K562 (cell line): Measurements from ENCODE around the gene AGFG1. TPM values are rescaled to one million over a fixed set of nuclear protein-coding genes. Genes with fewer than 3 reads are reported as not detected.

ENCODE experiments used
- ATAC-seq: fragments of 200-7000 bp; cut with Tn5 transposase; 3 replicates; pipeline ENCODE4 v1.9.1; 2020; ENCODE audit warnings: moderate library complexity
- BruUV-seq: library from RNA; stranded (reverse); fragments of 400-500 nt; replicated peaks from 2 replicates; lab custom pipeline; 2021; lab: Mats Ljungman, UMichigan
- CTCF ChIA-PET: fragments of 300-600 bp; formaldehyde crosslinking; extraction: SDS; loops from one replicate; lab custom pipeline; 2021; ENCODE audit warnings: low intra/inter-chr PET ratio; lab: Yijun Ruan, JAX
- POLR2A ChIA-PET: fragments of 300-600, 350-650 bp; sonication (Branson Sonifier 250); formaldehyde crosslinking; extraction: SDS; loops from one replicate; lab custom pipeline; 2021; ENCODE audit warnings: antibody characterized with exemption, inconsistent platforms; lab: Yijun Ruan, JAX
- DNase-seq, 4 experiments: peaks; one replicate each; pipeline versions ENCODE4 v3.0.0 to v3.0.0-alpha.2; 2011 to 2018; ENCODE audit warnings: low spot score in 3 of 4, mixed read lengths in 3 of 4; ENCODE audit errors: extremely low read depth in 1 of 4
- FAIRE-seq: peaks from 2 replicates; lab custom pipeline; 2011; peaks lifted over from hg19 to GRCh38; lab: Jason Lieb, UNC
- H2AFZ ChIP-seq: 2 replicates; pipeline ENCODE4 v1.6.0; 2011; ENCODE audit warnings: low read depth, low read length, control low read depth, inconsistent platforms
- H3K27ac ChIP-seq: fragments of 200-600 bp; 3 replicates; pipeline ENCODE4 v1.8.0; 2011; ENCODE audit warnings: low read depth, mild to moderate bottlenecking, control low read depth, inconsistent platforms, low read length, moderate library complexity, mixed read lengths; ENCODE audit errors: extremely low read depth
- H3K27me3 ChIP-seq, 2 experiments: fragments of 300-600 bp in 1 of 2; 2 replicates in 1 of 2; 3 replicates in 1 of 2; pipeline versions ENCODE4 v1.6.0 to v1.8.0; 2011; ENCODE audit warnings: inconsistent platforms in 2 of 2, low read length in 2 of 2, mild to moderate bottlenecking in 1 of 2, mixed read lengths in 1 of 2, moderate library complexity in 1 of 2; ENCODE audit not compliant: control insufficient read depth in 2 of 2, insufficient read depth in 2 of 2
- H3K36me3 ChIP-seq: fragments of 300-600 bp; 3 replicates; pipeline ENCODE4 v1.8.0; 2011; ENCODE audit warnings: mild to moderate bottlenecking, low read length, inconsistent platforms; ENCODE audit not compliant: control insufficient read depth, insufficient read depth
- H3K4me1 ChIP-seq, 2 experiments: fragments of 200-600 bp in 1 of 2; replicated peaks in 1 of 2; 2 replicates in 1 of 2; 3 replicates in 1 of 2; pipeline versions ENCODE4 v1.5.1 to v1.8.0; 2011; ENCODE audit warnings: inconsistent platforms in 2 of 2, low read length in 2 of 2, mild to moderate bottlenecking in 1 of 2, mixed read lengths in 1 of 2, moderate library complexity in 1 of 2; ENCODE audit not compliant: control insufficient read depth in 2 of 2, insufficient read depth in 2 of 2
- H3K4me2 ChIP-seq: 2 replicates; pipeline ENCODE4 v1.6.1; 2011; ENCODE audit warnings: low read length, control low read depth, inconsistent platforms, mixed read lengths; ENCODE audit not compliant: insufficient read depth
- H3K4me3 ChIP-seq: fragments of 200-600 bp; sonication (generic), shearing (Covaris generic); 2 replicates; pipeline ENCODE4 v1.5.1; 2016; ENCODE audit warnings: control low read depth, inconsistent platforms
- H3K79me2 ChIP-seq: fragments of 200-600 bp; 3 replicates; pipeline ENCODE4 v1.8.0; 2011; ENCODE audit warnings: low read length, inconsistent platforms; ENCODE audit not compliant: control insufficient read depth, insufficient read depth
- H3K9ac ChIP-seq, 2 experiments: 2 replicates each; pipeline versions ENCODE4 v1.6.0 to v1.6.1; 2011; ENCODE audit warnings: low read depth in 2 of 2, low read length in 2 of 2, control low read depth in 1 of 2, inconsistent platforms in 1 of 2, mild to moderate bottlenecking in 1 of 2, mixed read lengths in 1 of 2; ENCODE audit not compliant: insufficient read depth in 1 of 2
- H3K9me1 ChIP-seq: one replicate; pipeline ENCODE4 v1.6.0; 2011; ENCODE audit warnings: inconsistent platforms, mild to moderate bottlenecking, low read length, moderate library complexity; ENCODE audit not compliant: control insufficient read depth, insufficient read depth
- H3K9me3 ChIP-seq: replicated peaks from 2 replicates; pipeline ENCODE4 v1.5.1; 2011; ENCODE audit warnings: low read depth, low read length, inconsistent platforms; ENCODE audit not compliant: control insufficient read depth, insufficient read depth
- H4K20me1 ChIP-seq: replicated peaks from 2 replicates; pipeline ENCODE4 v1.6.1; 2011; ENCODE audit warnings: low read length, inconsistent platforms, mixed read lengths; ENCODE audit not compliant: control insufficient read depth, insufficient read depth
- BRF1 ChIP-seq: IDR thresholded peaks from 3 replicates; pipeline ENCODE4 v1.6.1; 2011; ENCODE audit warnings: borderline replicate concordance, mild to moderate bottlenecking; ENCODE audit not compliant: insufficient read length; ENCODE audit errors: extremely low read depth
- CREBBP ChIP-seq: IDR thresholded peaks from one replicate; pipeline ENCODE4 v1.6.1; 2012; ENCODE audit warnings: low read depth, mild to moderate bottlenecking, control low read depth, inconsistent platforms, low read length
- ETV1 ChIP-seq: fragments of 450-650 bp; conservative IDR thresholded peaks from 2 replicates; pipeline ENCODE4 v1.6.1; 2016; ENCODE audit warnings: missing genetic modification characterization, control low read depth, low read depth, missing compliant biosample characterization
- FIP1L1 ChIP-seq: fragments of 200-400 bp; formaldehyde crosslinking; IDR thresholded peaks from 2 replicates; pipeline ENCODE4 v1.6.1; 2018; ENCODE audit warnings: mild to moderate bottlenecking, low read depth, low read length; ENCODE audit not compliant: poor library complexity, severe bottlenecking
- HLTF ChIP-seq: fragments of 450-650 bp; IDR thresholded peaks from 2 replicates; pipeline ENCODE4 v1.6.1; 2016
- NFE2L1 ChIP-seq: fragments of 450-650 bp; IDR thresholded peaks from 2 replicates; pipeline ENCODE4 v1.6.1; 2016; ENCODE audit warnings: missing genetic modification characterization, low read depth, mild to moderate bottlenecking, missing compliant biosample characterization, moderate library complexity, borderline replicate concordance
- ZBTB26 ChIP-seq: fragments of 450-650 bp; formaldehyde crosslinking; IDR thresholded peaks from 2 replicates; pipeline ENCODE4 v1.4.0; 2022; ENCODE audit warnings: missing genetic modification characterization
- ZBTB5 ChIP-seq: fragments of 450-650 bp; IDR thresholded peaks from 2 replicates; pipeline ENCODE4 v1.6.1; 2017; ENCODE audit warnings: antibody characterized with exemption
- ZFP36 ChIP-seq: fragments of 150-350 bp; IDR thresholded peaks from 2 replicates; pipeline ENCODE4 v1.6.1; 2018; ENCODE audit warnings: low read length, low read depth; ENCODE audit not compliant: partially characterized antibody
- ZKSCAN3 ChIP-seq: fragments of 250-450 bp; sonication (Bioruptor Pico); IDR thresholded peaks from 2 replicates; pipeline ENCODE4 v1.4.0; 2020
- ZNF184 ChIP-seq: sonication (generic); formaldehyde crosslinking; IDR thresholded peaks from 2 replicates; pipeline ENCODE4 v1.5.0; 2020; ENCODE audit warnings: missing genetic modification reagents
- ZNF586 ChIP-seq: fragments of 450-650 bp; formaldehyde crosslinking; conservative IDR thresholded peaks from 2 replicates; pipeline ENCODE4 v1.4.0; 2020; ENCODE audit warnings: mild to moderate bottlenecking, moderate library complexity
- WGBS: fragments of 100-300 bp; shearing (Covaris generic); methylation state at CpG from one replicate; pipeline ENCODE4 v1.1.6; 2016; ENCODE audit warnings: low coverage, mixed read lengths; ENCODE audit not compliant: insufficient coverage; ENCODE audit errors: missing lambda C conversion rate; 5-methylcytosine and 5-hydroxymethylcytosine counted together
- in situ Hi-C: fragments of 300-500 bp; cut with MboI; formaldehyde crosslinking; loops from 4 replicates; pipeline ENCODE4 v1.15.0; 2018; ENCODE audit warnings: inconsistent platforms, mixed read lengths
- intact Hi-C: fragments of 100-400 bp; cut with micrococcal nuclease; formaldehyde crosslinking; loops from 2 replicates; pipeline ENCODE4 v1.14.2; 2022
- polyA plus RNA-seq, 8 experiments: library from polyadenylated mRNA; depleted of rRNA in 4 of 8; stranded (reverse) in 5 of 8; unstranded in 3 of 8; fragments of >200 nt; fragmentation: Nextera tagmentation in 2 of 8; fragmentation: Illumina TruSeq in 1 of 8; extraction: Ambion mirVana in 2 of 8; extraction: Trizol in 1 of 8; gene quantifications; 2 replicates each; pipeline versions ENCODE4 v1.2.1 to v1.2.3, GENCODE V29; 2011 to 2014; ENCODE audit warnings: inconsistent platforms in 1 of 8, missing spikeins in 1 of 8
- total RNA-seq, 7 experiments: library from RNA; depleted of rRNA in 6 of 7; stranded (reverse); fragments of >200 nt in 6 of 7; fragmentation: Illumina TruSeq in 2 of 7; extraction: Trizol in 2 of 7; gene quantifications; 2 replicates each; pipeline versions ENCODE4 v1.2.1 to v1.2.3, GENCODE V29; 2011 to 2021; ENCODE audit warnings: low replicate concordance in 1 of 7

Gene AGFG1
- total and polyA plus RNA-seq, 9 of the 15 experiments (the other 6 are each of a cell fraction or from before 2014, with no cell fraction given) = 11.2 to 97.5 (median 36.0) TPM

- Histone ChIP-seq H4K20me1 (no peaks in the 10 kb centered on the region), H3K36me3 (no peaks in the 10 kb centered on the region), H3K4me1 (peaks cover 12 to 24% of the 10 kb centered on the region in 2 experiments), H3K4me2 (no peak overlapping the region), H3K4me3 (no peak overlapping the region), H3K79me2 (no peaks in the 10 kb centered on the region), H2AFZ (no peak overlapping the region), H3K9me3 (no peaks in the 10 kb centered on the region), H3K27me3 (no peaks in the 10 kb centered on the region), H3K27ac (no peak overlapping the region), H3K9ac (no peak overlapping the region), H3K9me1 (no peaks in the 10 kb centered on the region)
- BruUV-seq = no TSS peak
- no peak for FAIRE-seq
- intact Hi-C loops = no loop called here
- POLR2A ChIA-PET = no interaction called here
- TF ChIP-seq HLTF = no peak
- no peak for TF ChIP-seq ZBTB26
- no peak for TF ChIP-seq NFE2L1 (tag)
- TF ChIP-seq ETV1 (tag) = no peak
- 19% methylated on average over 2 of the region's 2 CpGs for WGBS
- in situ Hi-C loops = no loop called here
- DNase-seq = no peak
- CTCF ChIA-PET = no interaction called here
- ATAC-seq = no peak
Observed at GRCh38 chr2:227455200-227455599, 16.8 kb upstream of the AGFG1 start.

GRCh38 chr2:227456102-227456501 is 15.9 kb upstream of the AGFG1 start:
- in situ Hi-C loops = no loop called here
- no peak overlapping the region for H3K9ac ChIP-seq
- TF ChIP-seq ZFP36 (no peak), CREBBP (no peak), ZNF184 (no peak), BRF1 (no peak), ZNF586 (no peak), FIP1L1 (no peak), ZBTB5 (no peak), ZKSCAN3 (CRISPR knock-in tag) (no peak)

More at GRCh38 chr2:227456102-227456501, 15.9 kb upstream of the AGFG1 start:
- peaks cover 17 to 20% of the 10 kb centered on the region in 2 experiments; a peak in 4 of 5 replicates for H3K4me1 ChIP-seq
- no peaks in the 10 kb centered on the region for H3K36me3 ChIP-seq
- H3K27ac ChIP-seq = no peak overlapping the region
- WGBS = 86% methylated on average over 1 of the region's 2 CpGs
- no peak overlapping the region for H3K4me3 ChIP-seq
- DNase-seq = no peak
- intact Hi-C loops = no loop called here
- no peaks in the 10 kb centered on the region for H4K20me1 ChIP-seq
- ChIA-PET CTCF (no interaction called here), POLR2A (no interaction called here)
- no peak for ATAC-seq
- no TSS peak for BruUV-seq
- H3K9me1 ChIP-seq = no peaks in the 10 kb centered on the region
- no peaks in the 10 kb centered on the region for H3K9me3 ChIP-seq
- H3K4me2 ChIP-seq = no peak overlapping the region
- FAIRE-seq = no peak
- no peaks in the 10 kb centered on the region for H3K27me3 ChIP-seq
- H2AFZ ChIP-seq = no peak overlapping the region
- H3K79me2 ChIP-seq = no peaks in the 10 kb centered on the region
